GM18951 (cell line): ENCODE measurements around the gene LAPTM4A.

Experiments
- POLR2A ChIP-seq: IDR thresholded peaks from 4 replicates; pipeline ENCODE4 v1.6.1; 2011; ENCODE audit warnings: mild to moderate bottlenecking; ENCODE audit not compliant: insufficient read length, insufficient read depth; ENCODE audit errors: extremely low read depth
- in situ Hi-C: fragments of 300-500 bp; cut with MboI; formaldehyde crosslinking; loops from one replicate; pipeline ENCODE4 v1.12.0; 2022; ENCODE audit warnings: low sequenced_read_pairs, mixed read lengths, inconsistent platforms; ENCODE audit not compliant: unreplicated experiment

Gene LAPTM4A

DNA sequence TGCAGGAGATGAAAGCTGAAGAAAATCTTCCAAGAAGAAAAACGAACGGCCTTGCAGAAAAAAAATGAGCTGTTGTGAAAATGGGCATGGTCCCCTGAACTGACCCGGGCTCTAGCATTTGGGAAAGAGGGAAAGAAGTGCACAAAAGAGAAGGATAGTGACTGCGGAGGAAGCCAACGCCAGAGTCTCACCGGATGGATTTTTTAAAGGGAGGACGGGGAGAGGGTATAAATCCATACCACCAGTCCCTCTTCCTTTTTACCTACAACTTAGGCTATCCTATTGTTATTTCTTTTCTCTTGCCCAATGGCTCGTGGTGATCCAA lies 62.1 kb downstream of the LAPTM4A start:
- TF ChIP-seq POLR2A = no peak
- in situ Hi-C loops = no loop called here

DNA sequence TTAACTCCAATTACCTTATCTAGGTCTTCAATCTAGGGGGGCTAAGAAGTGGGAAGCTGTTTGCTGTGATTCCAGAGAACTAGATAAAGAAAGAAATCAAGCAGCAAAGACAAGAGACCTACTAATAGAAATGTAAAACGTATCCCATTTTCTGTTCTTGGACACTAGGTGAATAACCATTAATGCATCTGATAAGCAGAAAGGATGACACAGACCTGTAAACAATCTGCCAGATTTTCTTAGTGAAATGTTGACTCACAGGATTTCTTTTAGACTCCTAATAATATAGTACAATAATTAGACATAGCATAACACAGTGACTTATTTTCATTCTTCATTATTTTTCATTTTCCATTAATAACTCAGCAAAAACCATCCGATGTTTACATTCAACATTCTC lies 62.8 kb downstream of the LAPTM4A start:
- no peak for TF ChIP-seq POLR2A
- in situ Hi-C loops = no loop called here

DNA sequence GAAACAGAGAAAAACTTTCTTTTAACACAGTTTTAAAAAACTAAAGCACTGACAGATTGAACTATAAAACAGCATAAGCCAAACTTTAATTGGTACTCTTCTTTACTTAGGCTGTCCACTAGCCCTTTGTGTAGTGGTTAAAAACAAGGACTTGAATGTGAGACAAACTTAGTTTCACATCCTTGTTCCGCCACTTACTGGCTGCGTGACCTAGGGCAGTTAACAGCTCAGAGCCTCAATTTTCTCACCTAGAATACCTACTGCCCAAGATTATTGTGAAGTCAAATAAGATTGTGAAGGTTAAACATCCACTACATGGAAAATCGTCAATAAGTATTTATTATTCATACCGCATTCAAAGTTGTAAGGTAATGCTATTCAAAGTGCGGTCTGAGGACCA lies 63.5 kb downstream of the LAPTM4A start:
- in situ Hi-C loops = no loop called here

More for the DNA sequence above, 63.5 kb downstream of the LAPTM4A start:
- TF ChIP-seq POLR2A = no peak
